ENCODE results near the gene ZNF488.

ZNF488 gene

DNA sequence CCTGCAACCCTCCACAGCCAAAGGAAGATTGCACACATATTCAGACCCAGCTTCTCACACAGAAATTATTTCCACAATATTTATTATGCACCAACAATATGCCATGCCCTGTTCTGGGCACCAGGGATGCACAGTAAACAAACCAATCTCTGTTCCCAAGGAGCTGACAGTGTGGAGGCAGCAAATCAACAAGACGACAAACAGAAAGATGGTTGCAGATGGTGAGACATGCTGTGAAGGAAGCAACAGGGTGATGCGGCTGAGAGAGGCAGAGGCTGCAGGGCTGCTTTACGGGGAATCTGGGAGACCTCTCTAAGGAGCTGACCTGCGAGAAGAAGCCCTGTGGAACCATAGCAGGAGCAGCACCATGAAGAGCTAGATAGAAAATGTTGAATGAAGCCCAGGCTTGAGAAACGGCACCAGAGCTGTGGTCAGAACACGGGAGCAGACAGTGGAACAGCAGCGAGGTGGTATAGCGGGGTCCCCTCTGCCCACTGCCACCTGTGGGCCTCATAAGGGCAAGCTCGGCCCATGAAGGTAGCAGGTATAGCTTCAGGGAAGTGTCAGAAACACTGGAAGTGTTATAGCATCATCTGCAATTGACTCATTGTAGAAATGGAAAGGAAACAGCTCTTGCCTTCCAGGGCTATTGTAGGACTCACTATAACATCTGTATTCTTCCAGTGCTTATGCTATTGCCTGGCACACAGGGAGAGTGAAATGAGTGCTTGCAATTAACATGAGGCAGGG lies 18.5 kb downstream of the ZNF488 start:
- no peak for DNase-seq

DNA sequence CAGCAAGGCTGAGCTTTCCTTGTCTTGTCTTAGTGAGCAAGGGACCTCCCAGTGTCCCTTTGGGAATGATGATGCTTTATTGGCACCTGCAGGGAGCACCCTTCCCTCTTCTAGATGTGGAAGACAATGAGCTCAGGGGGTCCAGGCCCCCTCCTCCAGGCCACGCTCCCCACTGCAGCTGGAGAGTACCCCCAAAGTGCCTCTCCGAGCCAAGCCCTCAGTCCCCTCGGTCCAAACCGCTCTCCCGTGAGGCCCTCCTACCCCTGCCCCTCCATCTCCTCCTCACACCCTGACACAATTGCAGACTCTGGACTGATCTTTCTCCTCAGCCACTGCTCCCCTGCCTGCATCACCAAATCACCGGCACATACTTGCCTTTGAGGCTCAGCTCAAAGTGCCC lies 19.2 kb downstream of the ZNF488 start:
- no peak for DNase-seq

GRCh38 chr10:47364366-47364765 lies 19.7 kb downstream of the ZNF488 start:
- no peak for DNase-seq

GRCh38 chr10:47363781-47364180 lies 20.3 kb downstream of the ZNF488 start:
- no peak for DNase-seq

GRCh38 chr10:47362199-47362598 lies 21.9 kb downstream of the ZNF488 start:
- no peak for DNase-seq

DNA sequence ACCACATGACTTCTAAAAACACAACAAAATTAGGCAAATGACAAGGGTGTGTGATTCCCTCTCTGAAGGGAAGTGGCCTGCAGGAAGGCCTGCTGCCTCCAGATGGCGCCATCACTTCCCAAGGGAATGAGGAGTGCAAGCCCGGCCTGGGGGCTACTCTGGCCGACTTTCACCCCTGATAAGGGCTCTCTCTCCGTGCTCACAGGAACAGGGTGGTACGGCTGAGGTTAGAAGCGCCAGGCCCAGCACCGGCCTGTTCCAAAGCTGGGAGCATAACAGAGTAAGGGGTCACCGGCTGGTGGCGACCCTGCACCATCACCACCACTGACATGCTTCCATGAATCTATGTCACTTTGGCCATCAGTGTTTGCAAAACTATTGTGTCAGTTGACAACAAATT lies 22.8 kb downstream of the ZNF488 start:
- peak; percentile 12 for DNase-seq

DNA sequence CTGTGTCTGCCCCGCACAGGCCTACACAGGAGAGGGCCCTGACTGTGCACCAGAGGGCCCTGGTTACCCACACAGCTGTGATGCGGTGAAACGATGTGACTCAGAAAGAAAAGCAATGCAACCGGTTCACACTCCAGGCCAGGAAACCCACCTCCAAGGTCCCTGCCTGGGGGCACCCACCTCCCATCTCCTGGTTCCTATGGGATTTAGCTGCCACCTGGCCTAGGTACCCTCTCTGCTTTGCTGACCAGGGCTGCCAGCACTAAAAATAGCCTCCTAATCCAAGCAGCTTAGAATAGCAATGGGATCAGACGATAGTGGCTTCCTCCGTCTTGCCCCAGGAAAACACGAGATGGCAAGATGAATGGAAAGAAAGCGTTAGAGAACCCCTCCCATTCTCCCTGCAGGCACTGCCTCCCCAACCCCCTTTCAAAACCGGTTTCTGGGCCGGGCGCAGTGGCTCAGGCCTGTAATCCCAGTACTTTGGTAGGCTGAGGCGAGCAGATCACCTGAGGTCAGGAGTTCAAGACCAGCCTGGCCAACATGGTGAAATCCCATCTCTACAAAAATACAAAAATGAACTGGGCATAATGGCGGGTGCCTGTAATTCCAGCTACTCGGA lies 23.6 kb downstream of the ZNF488 start:
- DNase-seq: no peak

- DNase-seq: no peak
Measured at GRCh38 chr10:47359626-47360418, 24.3 kb downstream of the ZNF488 start.

GRCh38 chr10:47359101-47359500 lies 25.0 kb downstream of the ZNF488 start:
- no peak for DNase-seq

DNA sequence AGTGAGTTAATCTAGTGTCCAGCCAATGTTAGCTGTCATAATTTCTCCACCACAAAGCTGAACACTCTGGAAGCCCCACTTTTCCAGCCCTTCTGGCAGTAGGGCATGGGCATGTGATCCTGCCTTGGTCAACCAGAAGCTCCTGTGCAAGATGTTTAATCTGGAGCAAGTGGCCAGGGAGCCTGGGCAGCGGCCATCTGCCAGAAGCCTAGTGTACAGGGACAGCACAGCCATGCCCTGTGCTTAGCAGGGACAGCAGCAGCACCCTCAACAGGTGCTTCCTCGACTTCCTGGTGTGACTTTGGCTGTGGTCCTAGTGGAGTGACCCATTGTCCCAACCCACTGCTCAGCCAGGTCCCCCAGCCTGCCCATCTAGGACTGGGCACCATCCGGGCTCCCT lies 25.6 kb downstream of the ZNF488 start:
- DNase-seq: no peak

DNA sequence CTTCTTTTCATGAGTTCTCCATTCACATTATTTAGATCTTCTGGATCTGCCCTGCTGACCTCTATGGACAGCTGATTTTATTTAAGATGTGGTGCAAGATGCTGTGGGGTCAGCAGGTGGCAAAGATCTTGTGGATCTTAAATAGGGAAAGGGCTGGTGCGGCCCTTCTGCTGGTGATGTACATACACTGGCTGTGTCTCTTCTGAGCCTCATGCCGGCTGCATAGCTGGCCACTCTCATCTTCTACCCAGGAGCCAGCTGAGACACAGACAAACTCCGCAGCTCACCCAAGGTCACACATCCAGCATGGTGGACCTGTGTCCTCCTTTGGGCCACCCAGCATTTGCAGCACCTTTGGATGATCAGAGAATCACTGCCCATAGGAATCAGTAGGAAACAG lies 26.2 kb downstream of the ZNF488 start:
- DNase-seq: no peak

DNA sequence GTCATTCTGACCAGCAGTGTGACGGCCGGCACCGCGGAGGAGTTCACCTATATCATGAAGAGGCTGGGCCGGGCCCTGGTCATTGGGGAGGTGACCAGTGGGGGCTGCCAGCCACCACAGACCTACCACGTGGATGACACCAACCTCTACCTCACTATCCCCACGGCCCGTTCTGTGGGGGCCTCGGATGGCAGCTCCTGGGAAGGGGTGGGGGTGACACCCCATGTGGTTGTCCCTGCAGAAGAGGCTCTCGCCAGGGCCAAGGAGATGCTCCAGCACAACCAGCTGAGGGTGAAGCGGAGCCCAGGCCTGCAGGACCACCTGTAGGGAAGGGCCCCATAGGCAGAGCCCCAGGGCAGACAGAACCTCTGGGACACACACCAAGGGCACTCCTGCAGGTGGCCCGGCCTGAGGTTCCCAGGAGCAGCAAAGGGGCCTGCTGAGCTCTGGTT lies 26.9 kb downstream of the ZNF488 start:
- no peak for DNase-seq

DNA sequence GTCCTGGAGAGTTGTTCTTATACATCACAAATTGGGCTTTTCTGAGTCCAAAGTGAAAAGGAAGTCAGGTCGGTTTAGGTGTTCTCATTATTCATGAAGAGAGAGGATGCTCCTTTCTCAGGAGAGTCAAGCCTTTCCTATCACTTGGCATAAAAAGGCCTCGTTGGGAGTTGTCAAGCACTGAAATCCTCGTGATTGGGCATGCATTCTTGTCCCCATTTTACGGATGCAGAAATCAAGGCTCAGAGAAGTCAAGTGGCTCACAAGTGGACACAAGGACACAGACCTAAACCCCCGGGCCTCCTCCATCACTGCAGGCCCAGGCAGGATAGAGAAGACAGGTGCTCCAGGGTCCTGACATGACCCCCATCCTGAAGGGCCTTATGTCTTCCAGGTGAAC lies 27.4 kb downstream of the ZNF488 start:
- DNase-seq: no peak

GRCh38 chr10:47354900-47355299 lies 29.2 kb downstream of the ZNF488 start:
- DNase-seq: no peak

- no peak for DNase-seq
Measured at GRCh38 chr10:47354165-47354564, 29.9 kb downstream of the ZNF488 start.

DNA sequence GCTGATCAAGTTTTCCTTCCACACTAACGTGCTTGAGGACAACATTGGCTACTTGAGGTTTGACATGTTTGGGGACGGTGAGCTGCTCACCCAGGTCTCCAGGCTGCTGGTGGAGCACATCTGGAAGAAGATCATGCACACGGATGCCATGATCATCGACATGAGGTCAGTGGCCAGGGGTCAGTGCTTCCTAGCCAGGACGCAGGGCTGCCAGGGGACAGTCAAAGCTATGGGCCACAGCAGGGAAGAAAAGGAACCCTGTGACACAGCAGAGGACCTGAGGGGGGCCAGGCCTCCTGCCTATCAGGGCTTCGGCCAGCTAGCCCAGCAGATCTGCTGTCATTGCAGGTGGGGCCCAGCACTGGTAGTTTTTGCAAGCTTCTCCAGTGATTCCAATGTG lies 30.7 kb downstream of the ZNF488 start:
- no peak for DNase-seq

DNA sequence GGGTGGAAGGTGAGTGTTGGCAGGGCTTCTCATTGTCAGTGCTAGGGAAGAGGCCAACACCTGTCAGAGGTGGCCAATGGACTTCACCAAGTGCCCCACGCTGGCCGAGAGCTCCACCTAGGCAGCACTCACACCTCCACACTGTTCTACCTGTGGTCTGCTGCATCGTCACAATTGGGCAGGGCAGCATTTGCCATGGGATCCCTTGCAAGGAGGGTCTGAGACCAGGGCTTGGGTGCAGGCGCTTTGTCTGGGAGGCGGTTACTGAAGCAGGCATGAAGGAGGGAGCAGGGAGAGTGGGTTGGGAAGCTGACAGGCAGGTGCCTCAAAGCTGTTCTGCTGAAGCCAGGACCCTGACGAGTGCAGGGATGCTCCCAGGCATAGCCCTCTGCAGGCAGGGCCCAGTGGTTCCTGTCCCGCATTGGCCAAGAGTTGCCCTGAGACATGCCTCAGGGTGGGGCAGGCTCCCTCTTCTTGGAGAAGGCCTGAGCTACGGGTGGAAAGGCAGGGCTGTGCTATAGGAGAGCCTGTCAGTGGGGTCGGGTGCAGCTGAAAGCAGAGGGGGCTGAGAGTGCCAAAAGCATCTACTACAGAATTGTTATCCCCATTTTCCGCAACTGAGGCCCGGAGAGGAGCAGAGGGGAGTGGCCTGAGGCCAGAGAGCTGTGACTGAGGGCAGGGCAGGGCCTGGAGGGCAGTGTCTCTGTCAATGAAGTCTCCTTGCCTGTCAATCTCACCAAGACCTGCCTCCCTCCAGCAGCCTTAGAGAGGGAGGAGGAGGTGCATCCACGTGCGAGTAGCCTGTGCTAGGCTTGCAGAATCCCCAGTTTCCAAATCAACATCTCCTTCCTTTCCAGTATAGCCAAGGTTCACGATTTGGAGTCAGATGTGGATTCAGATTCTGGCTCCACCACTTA lies 31.9 kb downstream of the ZNF488 start:
- DNase-seq: no peak

DNA sequence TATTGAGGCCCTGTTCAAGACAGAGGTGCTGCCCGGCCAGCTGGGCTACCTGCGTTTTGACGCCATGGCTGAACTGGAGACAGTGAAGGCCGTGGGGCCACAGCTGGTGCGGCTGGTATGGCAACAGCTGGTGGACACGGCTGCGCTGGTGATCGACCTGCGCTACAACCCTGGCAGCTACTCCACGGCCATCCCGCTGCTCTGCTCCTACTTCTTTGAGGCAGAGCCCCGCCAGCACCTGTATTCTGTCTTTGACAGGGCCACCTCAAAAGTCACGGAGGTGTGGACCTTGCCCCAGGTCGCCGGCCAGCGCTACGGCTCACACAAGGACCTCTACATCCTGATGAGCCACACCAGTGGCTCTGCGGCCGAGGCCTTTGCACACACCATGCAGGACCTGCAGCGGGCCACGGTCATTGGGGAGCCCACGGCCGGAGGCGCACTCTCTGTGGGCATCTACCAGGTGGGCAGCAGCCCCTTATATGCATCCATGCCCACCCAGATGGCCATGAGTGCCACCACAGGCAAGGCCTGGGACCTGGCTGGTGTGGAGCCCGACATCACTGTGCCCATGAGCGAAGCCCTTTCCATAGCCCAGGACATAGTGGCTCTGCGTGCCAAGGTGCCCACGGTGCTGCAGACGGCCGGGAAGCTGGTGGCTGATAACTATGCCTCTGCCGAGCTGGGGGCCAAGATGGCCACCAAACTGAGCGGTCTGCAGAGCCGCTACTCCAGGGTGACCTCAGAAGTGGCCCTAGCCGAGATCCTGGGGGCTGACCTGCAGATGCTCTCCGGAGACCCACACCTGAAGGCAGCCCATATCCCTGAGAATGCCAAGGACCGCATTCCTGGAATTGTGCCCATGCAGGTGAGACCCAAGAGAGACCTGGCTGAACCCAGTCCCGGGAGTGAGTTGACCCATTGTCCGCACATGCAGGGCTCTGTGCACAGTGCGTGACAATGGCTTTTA lies 33.1 kb downstream of the ZNF488 start:
- no peak for DNase-seq

GRCh38 chr10:47349941-47350371 lies 34.1 kb downstream of the ZNF488 start:
- DNase-seq: no peak

DNA sequence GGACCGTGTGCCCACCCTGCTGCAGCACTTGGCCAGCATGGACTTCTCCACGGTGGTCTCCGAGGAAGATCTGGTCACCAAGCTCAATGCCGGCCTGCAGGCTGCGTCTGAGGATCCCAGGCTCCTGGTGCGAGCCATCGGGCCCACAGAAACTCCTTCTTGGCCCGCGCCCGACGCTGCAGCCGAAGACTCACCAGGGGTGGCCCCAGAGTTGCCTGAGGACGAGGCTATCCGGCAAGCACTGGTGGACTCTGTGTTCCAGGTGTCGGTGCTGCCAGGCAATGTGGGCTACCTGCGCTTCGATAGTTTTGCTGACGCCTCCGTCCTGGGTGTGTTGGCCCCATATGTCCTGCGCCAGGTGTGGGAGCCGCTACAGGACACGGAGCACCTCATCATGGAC lies 34.6 kb downstream of the ZNF488 start:
- DNase-seq: no peak

- no peak for DNase-seq
Measured at GRCh38 chr10:47348661-47349470, 35.2 kb downstream of the ZNF488 start.

Data from CD4-positive, alpha-beta T cell treated with Interleukin-17A for 4 hours (primary cell).